ENCODE measurements around the gene TRIM7. TPM values are rescaled to one million over a fixed set of nuclear protein-coding genes. Genes with fewer than 3 reads are reported as not detected.
A peak's percentile ranks its signal among the peaks of the same experiment; 100 is the strongest.

The TRIM7 gene
- total and polyA plus RNA-seq, 9 of the 15 experiments (the other 6 are each of a cell fraction or from before 2014, with no cell fraction given): 2.6 to 14.9 (median 8.9) TPM

DNA sequence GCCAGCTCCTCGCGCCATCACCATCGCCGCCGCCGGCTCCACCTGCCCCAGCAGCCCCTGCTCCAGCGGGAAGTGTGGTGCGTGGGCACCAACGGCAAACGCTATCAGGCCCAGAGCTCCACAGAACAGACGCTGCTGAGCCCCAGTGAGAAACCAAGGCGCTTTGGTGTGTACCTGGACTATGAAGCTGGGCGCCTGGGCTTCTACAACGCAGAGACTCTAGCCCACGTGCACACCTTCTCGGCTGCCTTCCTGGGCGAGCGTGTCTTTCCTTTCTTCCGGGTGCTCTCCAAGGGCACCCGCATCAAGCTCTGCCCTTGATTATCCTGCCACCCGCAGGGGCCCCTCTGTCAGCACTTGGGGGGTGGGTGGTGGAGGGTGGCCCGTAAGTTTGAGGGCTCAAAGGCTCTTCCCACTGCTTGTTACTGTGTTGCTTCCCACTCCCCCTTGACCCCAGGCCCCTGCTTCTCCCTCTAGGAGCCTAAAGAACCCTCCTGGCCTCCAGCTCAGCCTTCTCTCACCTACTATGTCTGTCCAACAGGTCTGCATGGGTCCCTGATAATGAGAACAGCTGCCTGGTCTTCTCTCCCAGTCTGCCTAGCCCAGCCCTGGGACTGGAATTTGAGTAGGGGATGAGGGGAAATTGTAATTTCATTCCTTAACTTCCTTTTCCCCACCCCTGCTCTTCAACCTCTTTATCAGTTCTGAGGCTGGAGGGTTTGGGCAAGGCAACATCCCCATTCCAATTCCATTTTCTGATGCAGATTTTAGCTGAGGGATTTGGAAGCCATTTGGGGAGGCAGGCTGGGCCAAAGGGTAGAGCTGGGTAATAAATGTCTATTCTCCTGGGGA lies 29.7 kb upstream of the TRIM7 start (continued):
- TF ChIP-seq, protein P1, sequence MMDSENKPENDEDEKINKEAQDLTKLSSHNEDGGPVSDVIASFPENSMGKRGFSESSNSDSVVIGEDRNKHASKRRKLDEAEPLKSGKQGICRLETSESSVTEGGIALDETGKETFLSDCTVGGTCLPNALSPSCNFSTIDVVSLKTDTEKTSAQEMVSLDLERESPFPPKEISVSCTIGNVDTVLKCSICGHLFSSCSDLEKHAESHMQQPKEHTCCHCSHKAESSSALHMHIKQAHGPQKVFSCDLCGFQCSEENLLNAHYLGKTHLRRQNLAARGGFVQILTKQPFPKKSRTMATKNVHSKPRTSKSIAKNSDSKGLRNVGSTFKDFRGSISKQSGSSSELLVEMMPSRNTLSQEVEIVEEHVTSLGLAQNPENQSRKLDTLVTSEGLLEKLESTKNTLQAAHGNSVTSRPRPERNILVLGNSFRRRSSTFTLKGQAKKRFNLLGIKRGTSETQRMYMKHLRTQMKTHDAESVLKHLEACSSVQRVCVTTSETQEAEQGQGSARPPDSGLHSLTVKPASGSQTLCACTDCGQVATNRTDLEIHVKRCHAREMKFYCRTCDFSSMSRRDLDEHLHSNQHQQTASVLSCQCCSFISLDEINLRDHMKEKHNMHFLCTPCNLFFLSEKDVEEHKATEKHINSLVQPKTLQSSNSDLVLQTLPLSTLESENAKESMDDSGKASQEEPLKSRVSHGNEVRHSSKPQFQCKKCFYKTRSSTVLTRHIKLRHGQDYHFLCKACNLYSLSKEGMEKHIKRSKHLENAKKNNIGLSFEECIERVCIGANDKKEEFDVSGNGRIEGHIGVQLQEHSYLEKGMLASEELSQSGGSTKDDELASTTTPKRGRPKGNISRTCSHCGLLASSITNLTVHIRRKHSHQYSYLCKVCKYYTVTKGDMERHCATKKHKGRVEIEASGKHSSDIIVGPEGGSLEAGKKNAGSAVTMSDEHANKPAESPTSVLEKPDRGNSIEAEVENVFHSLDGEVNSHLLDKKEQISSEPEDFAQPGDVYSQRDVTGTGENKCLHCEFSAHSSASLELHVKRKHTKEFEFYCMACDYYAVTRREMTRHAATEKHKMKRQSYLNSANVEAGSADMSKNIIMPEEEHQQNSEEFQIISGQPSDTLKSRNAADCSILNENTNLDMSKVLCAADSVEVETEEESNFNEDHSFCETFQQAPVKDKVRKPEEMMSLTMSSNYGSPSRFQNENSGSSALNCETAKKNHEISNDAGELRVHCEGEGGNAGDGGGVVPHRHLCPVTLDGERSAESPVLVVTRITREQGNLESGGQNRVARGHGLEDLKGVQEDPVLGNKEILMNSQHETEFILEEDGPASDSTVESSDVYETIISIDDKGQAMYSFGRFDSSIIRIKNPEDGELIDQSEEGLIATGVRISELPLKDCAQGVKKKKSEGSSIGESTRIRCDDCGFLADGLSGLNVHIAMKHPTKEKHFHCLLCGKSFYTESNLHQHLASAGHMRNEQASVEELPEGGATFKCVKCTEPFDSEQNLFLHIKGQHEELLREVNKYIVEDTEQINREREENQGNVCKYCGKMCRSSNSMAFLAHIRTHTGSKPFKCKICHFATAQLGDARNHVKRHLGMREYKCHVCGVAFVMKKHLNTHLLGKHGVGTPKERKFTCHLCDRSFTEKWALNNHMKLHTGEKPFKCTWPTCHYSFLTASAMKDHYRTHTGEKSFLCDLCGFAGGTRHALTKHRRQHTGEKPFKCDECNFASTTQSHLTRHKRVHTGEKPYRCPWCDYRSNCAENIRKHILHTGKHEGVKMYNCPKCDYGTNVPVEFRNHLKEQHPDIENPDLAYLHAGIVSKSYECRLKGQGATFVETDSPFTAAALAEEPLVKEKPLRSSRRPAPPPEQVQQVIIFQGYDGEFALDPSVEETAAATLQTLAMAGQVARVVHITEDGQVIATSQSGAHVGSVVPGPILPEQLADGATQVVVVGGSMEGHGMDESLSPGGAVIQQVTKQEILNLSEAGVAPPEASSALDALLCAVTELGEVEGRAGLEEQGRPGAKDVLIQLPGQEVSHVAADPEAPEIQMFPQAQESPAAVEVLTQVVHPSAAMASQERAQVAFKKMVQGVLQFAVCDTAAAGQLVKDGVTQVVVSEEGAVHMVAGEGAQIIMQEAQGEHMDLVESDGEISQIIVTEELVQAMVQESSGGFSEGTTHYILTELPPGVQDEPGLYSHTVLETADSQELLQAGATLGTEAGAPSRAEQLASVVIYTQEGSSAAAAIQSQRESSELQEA (IDR thresholded peaks at IDR 0.05; ENCODE audit: low read depth): no peak
- no peak for TF ChIP-seq L3MBTL2 (IDR thresholded peaks at IDR 0.05)
- no peak for TF ChIP-seq NCOA4 (IDR thresholded peaks at IDR 0.05; ENCODE audit: partially characterized antibody)
- no peak for TF ChIP-seq ZNF184 (CRISPR knock-in tag; IDR thresholded peaks at IDR 0.05)
- no peak for TF ChIP-seq MEF2A (IDR thresholded peaks at IDR 0.05; ENCODE audit: control insufficient read depth, low read depth, low read length)
- TF ChIP-seq, protein P2, sequence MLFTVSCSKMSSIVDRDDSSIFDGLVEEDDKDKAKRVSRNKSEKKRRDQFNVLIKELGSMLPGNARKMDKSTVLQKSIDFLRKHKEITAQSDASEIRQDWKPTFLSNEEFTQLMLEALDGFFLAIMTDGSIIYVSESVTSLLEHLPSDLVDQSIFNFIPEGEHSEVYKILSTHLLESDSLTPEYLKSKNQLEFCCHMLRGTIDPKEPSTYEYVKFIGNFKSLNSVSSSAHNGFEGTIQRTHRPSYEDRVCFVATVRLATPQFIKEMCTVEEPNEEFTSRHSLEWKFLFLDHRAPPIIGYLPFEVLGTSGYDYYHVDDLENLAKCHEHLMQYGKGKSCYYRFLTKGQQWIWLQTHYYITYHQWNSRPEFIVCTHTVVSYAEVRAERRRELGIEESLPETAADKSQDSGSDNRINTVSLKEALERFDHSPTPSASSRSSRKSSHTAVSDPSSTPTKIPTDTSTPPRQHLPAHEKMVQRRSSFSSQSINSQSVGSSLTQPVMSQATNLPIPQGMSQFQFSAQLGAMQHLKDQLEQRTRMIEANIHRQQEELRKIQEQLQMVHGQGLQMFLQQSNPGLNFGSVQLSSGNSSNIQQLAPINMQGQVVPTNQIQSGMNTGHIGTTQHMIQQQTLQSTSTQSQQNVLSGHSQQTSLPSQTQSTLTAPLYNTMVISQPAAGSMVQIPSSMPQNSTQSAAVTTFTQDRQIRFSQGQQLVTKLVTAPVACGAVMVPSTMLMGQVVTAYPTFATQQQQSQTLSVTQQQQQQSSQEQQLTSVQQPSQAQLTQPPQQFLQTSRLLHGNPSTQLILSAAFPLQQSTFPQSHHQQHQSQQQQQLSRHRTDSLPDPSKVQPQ (CRISPR knock-in tag; IDR thresholded peaks at IDR 0.05; ENCODE audit: borderline replicate concordance): no peak
- TF ChIP-seq SAFB2 (IDR thresholded peaks at IDR 0.05; ENCODE audit: borderline replicate concordance, low read depth, low read length, severe bottlenecking): no peak
- TF ChIP-seq, protein P3, sequence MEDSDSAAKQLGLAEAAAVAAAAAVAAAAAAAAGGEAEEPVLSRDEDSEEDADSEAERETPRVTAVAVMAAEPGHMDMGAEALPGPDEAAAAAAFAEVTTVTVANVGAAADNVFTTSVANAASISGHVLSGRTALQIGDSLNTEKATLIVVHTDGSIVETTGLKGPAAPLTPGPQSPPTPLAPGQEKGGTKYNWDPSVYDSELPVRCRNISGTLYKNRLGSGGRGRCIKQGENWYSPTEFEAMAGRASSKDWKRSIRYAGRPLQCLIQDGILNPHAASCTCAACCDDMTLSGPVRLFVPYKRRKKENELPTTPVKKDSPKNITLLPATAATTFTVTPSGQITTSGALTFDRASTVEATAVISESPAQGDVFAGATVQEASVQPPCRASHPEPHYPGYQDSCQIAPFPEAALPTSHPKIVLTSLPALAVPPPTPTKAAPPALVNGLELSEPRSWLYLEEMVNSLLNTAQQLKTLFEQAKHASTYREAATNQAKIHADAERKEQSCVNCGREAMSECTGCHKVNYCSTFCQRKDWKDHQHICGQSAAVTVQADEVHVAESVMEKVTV (CRISPR knock-in tag; IDR thresholded peaks at IDR 0.05): no peak
- TF ChIP-seq SUPT5H (IDR thresholded peaks at IDR 0.05): peak; percentile 61
- peak; percentile 25; the same call in 1 of the 2 replicates for TF ChIP-seq POLR2AphosphoS5 (IDR thresholded peaks at IDR 0.05; ENCODE audit: control insufficient read depth, insufficient read depth, low read depth, low read length)
- no peak for TF ChIP-seq LEF1 (IDR thresholded peaks at IDR 0.05)
- TF ChIP-seq ZNF717 (CRISPR knock-in tag; IDR thresholded peaks at IDR 0.05): no peak
- no peak for TF ChIP-seq ZNF79 (CRISPR knock-in tag; IDR thresholded peaks at IDR 0.05; ENCODE audit: low read depth)
- TF ChIP-seq HLTF (IDR thresholded peaks at IDR 0.05): no peak
- TF ChIP-seq STAT5B (CRISPR knock-in tag; IDR thresholded peaks at IDR 0.05): no peak
- no peak for TF ChIP-seq ZNF589 (CRISPR knock-in tag; IDR thresholded peaks at IDR 0.05; ENCODE audit: low read depth)
